ENCODE measurements around the gene B3GALNT2.

Gene B3GALNT2

GRCh38 chr1:235504494-235505222 is 406 bp upstream of the B3GALNT2 start (continued):
- TF ChIP-seq KLF10 (tag by site-specific recombination; IDR thresholded peaks at IDR 0.05) = peak; percentile 32
- no peak for TF ChIP-seq ZNF37A (tag by site-specific recombination; IDR thresholded peaks at IDR 0.05)
- TF ChIP-seq ZNF202 (tag by site-specific recombination; IDR thresholded peaks at IDR 0.05; ENCODE audit: borderline replicate concordance) = no peak
- no peak; the same call in 1 of the 2 replicates for TF ChIP-seq REST (tag by site-specific recombination; IDR thresholded peaks at IDR 0.05)
- peak; percentile 99 for TF ChIP-seq ZFP37 (tag by site-specific recombination; IDR thresholded peaks at IDR 0.05)
- TF ChIP-seq ZNF18 (tag by site-specific recombination; IDR thresholded peaks at IDR 0.05) = 0 out of 2 replicates have a peak, but pooled peaks have one; percentile 32
- no peak for TF ChIP-seq ZNF19 (tag by site-specific recombination; IDR thresholded peaks at IDR 0.05; ENCODE audit: low read depth)
- no peak for TF ChIP-seq ZNF768 (tag by site-specific recombination; IDR thresholded peaks at IDR 0.05)
- TF ChIP-seq GLIS1 (tag by site-specific recombination; IDR thresholded peaks at IDR 0.05) = peak; percentile 99
- peak; percentile 94 for TF ChIP-seq ZNF660 (tag by site-specific recombination; IDR thresholded peaks at IDR 0.05)
- TF ChIP-seq ZNF514 (tag by site-specific recombination; IDR thresholded peaks at IDR 0.05) = no peak
- peak; percentile 87 for TF ChIP-seq ZNF580 (tag by site-specific recombination; IDR thresholded peaks at IDR 0.05)
- peak; percentile 100 for TF ChIP-seq ZNF501 (tag by site-specific recombination; IDR thresholded peaks at IDR 0.05)
- no peak for TF ChIP-seq ZNF354C (tag by site-specific recombination; IDR thresholded peaks at IDR 0.05; ENCODE audit: borderline replicate concordance, low read depth)
- no peak for TF ChIP-seq ZNF416 (tag by site-specific recombination; IDR thresholded peaks at IDR 0.05)
- TF ChIP-seq ZBTB49 (tag by site-specific recombination; IDR thresholded peaks at IDR 0.05; ENCODE audit: low read depth) = no peak
- peak; percentile 57; the same call in 1 of the 2 replicates for TF ChIP-seq ZNF391 (tag by site-specific recombination; IDR thresholded peaks at IDR 0.05; ENCODE audit: borderline replicate concordance, low read depth)
- no peak for TF ChIP-seq ZNF677 (tag by site-specific recombination; IDR thresholded peaks at IDR 0.05)
- peak; percentile 97 for TF ChIP-seq PATZ1 (tag by site-specific recombination; IDR thresholded peaks at IDR 0.05)
- no peak for TF ChIP-seq ZNF175 (tag by site-specific recombination; IDR thresholded peaks at IDR 0.05)
- no peak for TF ChIP-seq ZNF48 (tag by site-specific recombination; IDR thresholded peaks at IDR 0.05)
- TF ChIP-seq ZNF530 (tag by site-specific recombination; IDR thresholded peaks at IDR 0.05; ENCODE audit: low read depth) = no peak
- no peak for TF ChIP-seq ZNF248 (tag by site-specific recombination; IDR thresholded peaks at IDR 0.05)
- TF ChIP-seq ZNF280C (tag by site-specific recombination; IDR thresholded peaks at IDR 0.05) = no peak
- TF ChIP-seq ZSCAN16 (tag by site-specific recombination; IDR thresholded peaks at IDR 0.05) = 0 out of 2 replicates have a peak, but pooled peaks have one; percentile 46
- TF ChIP-seq WT1 (tag by site-specific recombination; IDR thresholded peaks at IDR 0.05) = peak; percentile 17
